ENCODE data around the gene MLEC. TPM values are rescaled to one million over a fixed set of nuclear protein-coding genes. Genes with fewer than 3 reads are reported as not detected.

The MLEC gene
- total RNA-seq (100 to 1,000 TPM; 157 to 257 (median 193) TPM), polyA plus RNA-seq (93.6 TPM)
- long read RNA-seq, donor 1, full-length matches to known transcripts: 213 of 395 reads
- long read RNA-seq, donor 1, partial matches to known transcripts: 2 of 395 reads
- long read RNA-seq, donor 1, other reads (novel, unspliced or antisense): 180 of 395 reads
- long read RNA-seq, donor 2, full-length matches to known transcripts: 50 of 160 reads
- long read RNA-seq, donor 2, partial matches to known transcripts: 3 of 160 reads
- long read RNA-seq, donor 2, other reads (novel, unspliced or antisense): 107 of 160 reads
- long read RNA-seq, donor 3, full-length matches to known transcripts: 12 of 486 reads
- long read RNA-seq, donor 3, partial matches to known transcripts: 2 of 486 reads
- long read RNA-seq, donor 3, other reads (novel, unspliced or antisense): 472 of 486 reads
- long read RNA-seq, donor 4, full-length matches to known transcripts: 27 of 133 reads
- long read RNA-seq, donor 4, partial matches to known transcripts: 97 of 133 reads
- long read RNA-seq, donor 4, other reads (novel, unspliced or antisense): 9 of 133 reads

- no peaks in the 10 kb centered on the region for H3K9me3 ChIP-seq (ENCODE audit: control insufficient read depth, low read length)
- peaks cover 13% of the 10 kb centered on the region for H3K4me1 ChIP-seq (ENCODE audit: control insufficient read depth, insufficient read depth, low read length)
- under 1% methylated on average over 84 of the region's 84 CpGs for WGBS
- peak within 1 kb of the TSS; percentile 99 for H3K4me3 ChIP-seq (ENCODE audit: low read length)
- H3K27ac ChIP-seq (ENCODE audit: low read length): peak within 1 kb of the TSS; percentile 95
- DNase-seq: peak; percentile 98 to 100 (median 99)
- no peaks in the 10 kb centered on the region for H3K27me3 ChIP-seq (ENCODE audit: control insufficient read depth, insufficient read depth)
- peak; percentile 96 for ATAC-seq
- intact Hi-C loops (cut with DNase I): no loop called here
Measured at GRCh38 chr12:120686690-120687577, at the start of gene MLEC. MLEC (plus strand) TSS chr12:120687149; CDS start chr12:120687297, 148 bp downstream.

- intact Hi-C loops (cut with DNase I): loop anchor here in 2 of 4 donors (5.0 to 10.0 kb wide), 3 partner anchors 45 to 335 kb away; partner anchors contain the start of gene HNF1A (in 1 of the 2)
- ATAC-seq (peak; percentile 57 to 60), DNase-seq (peak in 1 of 3 donors; percentile 64)
- Histone ChIP-seq H3K4me3 (ENCODE audit: low read length) (peak within 1 kb of the TSS; percentile 94), H3K27me3 (ENCODE audit: control insufficient read depth, insufficient read depth) (no peaks in the 10 kb centered on the region), H3K4me1 (ENCODE audit: control insufficient read depth, insufficient read depth, low read length) (no peaks in the 10 kb centered on the region), H3K27ac (ENCODE audit: low read length) (no peak within 1 kb of the TSS), H3K9me3 (ENCODE audit: control insufficient read depth, low read length) (no peaks in the 10 kb centered on the region)
- WGBS: 7% methylated on average over 56 of the region's 56 CpGs
Measured at GRCh38 chr12:120639771-120640721, 46.9 kb upstream of the MLEC start, which contains the start of gene CABP1. CABP1 (plus strand) TSS chr12:120640626; CDS start chr12:120640686, 60 bp downstream.

GRCh38 chr12:120640861-120641833 lies 45.8 kb upstream of the MLEC start:
- Histone ChIP-seq H3K27ac (ENCODE audit: low read length) (no peak overlapping the region), H3K27me3 (ENCODE audit: control insufficient read depth, insufficient read depth) (no peaks in the 10 kb centered on the region), H3K9me3 (ENCODE audit: control insufficient read depth, low read length) (no peaks in the 10 kb centered on the region), H3K4me3 (ENCODE audit: low read length) (peak overlapping the region; percentile 94), H3K4me1 (ENCODE audit: control insufficient read depth, insufficient read depth, low read length) (no peaks in the 10 kb centered on the region)
- peak; percentile 60 to 83 (median 79) for DNase-seq
- under 1% methylated on average over 115 of the region's 115 CpGs for WGBS
- ATAC-seq: peak; percentile 87 to 88
- intact Hi-C loops (cut with DNase I): loop anchor here in 2 of 4 donors (5.0 to 10.0 kb wide), 3 partner anchors 46 to 334 kb away; partner anchors contain the start of gene HNF1A (in 1 of the 2)

GRCh38 chr12:120642121-120642520 lies 44.8 kb upstream of the MLEC start:
- H3K9me3 ChIP-seq (ENCODE audit: control insufficient read depth, low read length): no peaks in the 10 kb centered on the region
- no peak overlapping the region for H3K4me3 ChIP-seq (ENCODE audit: low read length)
- H3K27ac ChIP-seq (ENCODE audit: low read length): no peak overlapping the region
- intact Hi-C loops (cut with DNase I): loop anchor here in 2 of 4 donors (5.0 to 10.0 kb wide), 3 partner anchors 47 to 333 kb away; partner anchors contain the start of gene HNF1A (in 1 of the 2)
- 82% methylated on average over 9 of the region's 9 CpGs for WGBS
- DNase-seq (no peak), ATAC-seq (no peak)
- H3K4me1 ChIP-seq (ENCODE audit: control insufficient read depth, insufficient read depth, low read length): peaks cover 2% of the 10 kb centered on the region
- H3K27me3 ChIP-seq (ENCODE audit: control insufficient read depth, insufficient read depth): no peaks in the 10 kb centered on the region

- 87% methylated on average over 4 of the region's 4 CpGs for WGBS
- intact Hi-C loops (cut with DNase I): loop anchor here in 2 of 4 donors (5.0 to 10.0 kb wide), 3 partner anchors 48 to 332 kb away; partner anchors contain the start of gene HNF1A (in 1 of the 2)
Measured at GRCh38 chr12:120642826-120643225, 44.1 kb upstream of the MLEC start.

GRCh38 chr12:120643574-120643973 lies 43.4 kb upstream of the MLEC start:
- Histone ChIP-seq H3K4me1 (ENCODE audit: control insufficient read depth, insufficient read depth, low read length) (peaks cover 2% of the 10 kb centered on the region), H3K27me3 (ENCODE audit: control insufficient read depth, insufficient read depth) (no peaks in the 10 kb centered on the region), H3K4me3 (ENCODE audit: low read length) (no peak overlapping the region), H3K27ac (ENCODE audit: low read length) (no peak overlapping the region), H3K9me3 (ENCODE audit: control insufficient read depth, low read length) (no peaks in the 10 kb centered on the region)
- ATAC-seq (no peak), DNase-seq (no peak)
- 82% methylated on average over 4 of the region's 4 CpGs for WGBS
- intact Hi-C loops (cut with DNase I): loop anchor here in 2 of 4 donors (5.0 to 10.0 kb wide), 3 partner anchors 49 to 331 kb away; partner anchors contain the start of gene HNF1A (in 1 of the 2)

More at GRCh38 chr12:120642826-120643225, 44.1 kb upstream of the MLEC start:
- ATAC-seq (no peak), DNase-seq (no peak)
- no peaks in the 10 kb centered on the region for H3K9me3 ChIP-seq (ENCODE audit: control insufficient read depth, low read length)
- H3K4me1 ChIP-seq (ENCODE audit: control insufficient read depth, insufficient read depth, low read length): peaks cover 2% of the 10 kb centered on the region
- no peaks in the 10 kb centered on the region for H3K27me3 ChIP-seq (ENCODE audit: control insufficient read depth, insufficient read depth)
- no peak overlapping the region for H3K27ac ChIP-seq (ENCODE audit: low read length)
- no peak overlapping the region for H3K4me3 ChIP-seq (ENCODE audit: low read length)

- H3K27me3 ChIP-seq (ENCODE audit: control insufficient read depth, insufficient read depth): no peaks in the 10 kb centered on the region
- intact Hi-C loops (cut with DNase I): loop anchor here (2.0 to 10.0 kb wide), 7 partner anchors 51 to 329 kb away; partner anchors contain the start of genes UNC119B (in 2 of the 4), HNF1A (in 1 of the 4) and POP5 (in 1 of the 4)
Measured at GRCh38 chr12:120646044-120646443, 40.9 kb upstream of the MLEC start.

GRCh38 chr12:120647375-120647755 lies 39.6 kb upstream of the MLEC start:
- Histone ChIP-seq H3K27ac (ENCODE audit: low read length) (no peak overlapping the region), H3K4me1 (ENCODE audit: control insufficient read depth, insufficient read depth, low read length) (peaks cover 3% of the 10 kb centered on the region), H3K4me3 (ENCODE audit: low read length) (no peak overlapping the region), H3K9me3 (ENCODE audit: control insufficient read depth, low read length) (no peaks in the 10 kb centered on the region), H3K27me3 (ENCODE audit: control insufficient read depth, insufficient read depth) (no peaks in the 10 kb centered on the region)
- ATAC-seq (no peak), DNase-seq (no peak)
- intact Hi-C loops (cut with DNase I): loop anchor here (2.0 to 10.0 kb wide), 7 partner anchors 53 to 327 kb away; partner anchors contain the start of genes UNC119B (in 2 of the 4), HNF1A (in 1 of the 4) and POP5 (in 1 of the 4)
- WGBS: 85% methylated on average over 13 of the region's 13 CpGs

More at GRCh38 chr12:120646044-120646443, 40.9 kb upstream of the MLEC start:
- Histone ChIP-seq H3K9me3 (ENCODE audit: control insufficient read depth, low read length) (no peaks in the 10 kb centered on the region), H3K4me1 (ENCODE audit: control insufficient read depth, insufficient read depth, low read length) (peaks cover 3% of the 10 kb centered on the region), H3K4me3 (ENCODE audit: low read length) (no peak overlapping the region), H3K27ac (ENCODE audit: low read length) (no peak overlapping the region)
- no peak for DNase-seq
- WGBS: 50% methylated on average over 6 of the region's 6 CpGs
- no peak for ATAC-seq

Data from right cardiac atrium (tissue), 5 donors.